GM12873 (cell line): Measurements from ENCODE around the gene NR5A1.

Experiments used
- CTCF ChIP-seq: IDR thresholded peaks from 2 replicates; pipeline ENCODE4 v1.5.1; 2012; ENCODE audit warnings: low read depth, mild to moderate bottlenecking, moderate library complexity, low read length, control low read depth; ENCODE audit not compliant: insufficient read depth; ENCODE audit errors: missing control alignments

Gene NR5A1

DNA sequence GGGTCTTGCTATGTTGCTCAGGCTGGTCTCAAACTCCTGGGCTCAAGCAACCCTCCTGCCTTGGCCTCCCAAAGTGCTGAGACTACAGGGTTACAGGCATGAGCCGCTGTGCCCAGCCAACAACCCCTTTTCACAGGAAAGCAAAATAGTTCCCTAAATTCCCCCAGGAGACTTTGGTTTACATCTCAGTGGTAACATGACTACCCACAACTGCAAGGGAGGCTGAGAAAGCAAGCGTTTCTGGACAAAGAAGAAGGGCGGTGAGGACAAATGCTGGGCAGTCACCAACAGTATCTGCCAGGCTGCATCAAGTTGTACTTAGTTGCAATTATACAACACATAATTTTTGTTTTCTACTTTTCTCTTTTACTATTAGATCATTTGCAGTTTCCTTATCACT is 64.4 kb downstream of the NR5A1 start:
- TF ChIP-seq CTCF: no peak

DNA sequence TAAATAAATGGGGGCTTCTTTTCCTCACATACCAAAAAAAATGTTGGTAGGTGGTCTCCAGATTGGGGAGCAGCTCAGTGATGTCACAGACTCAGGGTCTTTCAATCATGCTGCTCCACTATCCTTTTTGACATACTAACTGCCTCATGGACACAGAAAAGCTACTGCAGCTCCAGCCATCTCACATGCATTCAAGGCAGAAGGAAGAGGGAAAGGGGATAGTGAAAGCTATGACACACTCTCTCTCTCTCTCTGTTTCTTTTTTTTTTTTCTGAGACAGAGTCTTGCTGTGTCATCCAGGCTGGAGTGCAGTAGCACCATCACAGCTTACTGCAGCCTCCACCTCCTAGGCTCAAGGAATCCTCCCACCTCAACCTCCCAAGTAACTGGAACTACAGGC is 64.8 kb downstream of the NR5A1 start:
- TF ChIP-seq CTCF: no peak

DNA sequence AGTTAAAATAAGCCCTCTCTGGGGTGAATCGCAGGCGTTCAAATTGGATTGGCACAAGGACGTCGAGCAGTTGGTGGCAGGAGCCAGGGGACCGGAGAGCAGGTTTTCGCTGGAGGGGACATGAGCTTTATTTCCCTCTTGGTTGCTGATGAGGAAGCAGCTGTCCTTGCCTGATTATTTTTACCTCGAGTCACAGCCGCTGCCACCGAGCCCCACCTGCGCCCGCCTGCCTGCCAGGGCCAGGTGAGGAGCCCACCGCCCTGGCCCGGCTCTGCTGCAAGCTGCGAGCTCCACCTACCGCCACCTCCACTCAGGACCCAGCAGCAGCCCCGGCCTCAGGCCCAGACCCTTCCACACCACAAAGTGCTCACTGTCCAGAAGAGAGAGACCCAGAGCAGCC is 65.9 kb downstream of the NR5A1 start:
- no peak for TF ChIP-seq CTCF

DNA sequence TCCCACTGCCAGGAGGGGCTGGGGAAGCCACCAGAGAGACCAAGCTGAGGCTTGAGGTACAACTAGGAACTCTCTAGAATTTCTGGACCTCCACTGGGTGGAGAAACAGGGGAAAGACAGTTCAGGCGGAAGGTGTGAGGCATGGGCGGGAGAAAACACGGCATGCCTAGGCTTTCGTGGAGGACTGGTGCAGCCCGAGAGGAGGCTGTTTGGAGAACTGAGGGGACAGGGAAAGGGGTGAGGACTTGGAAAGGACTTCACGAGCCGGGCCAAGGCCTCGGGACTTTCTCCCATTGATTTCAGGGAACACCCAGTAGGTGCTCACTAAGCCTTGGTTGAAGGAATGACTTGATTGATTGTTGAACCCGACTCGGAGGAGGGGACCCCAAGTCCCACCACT is 66.4 kb downstream of the NR5A1 start:
- TF ChIP-seq CTCF: no peak

DNA sequence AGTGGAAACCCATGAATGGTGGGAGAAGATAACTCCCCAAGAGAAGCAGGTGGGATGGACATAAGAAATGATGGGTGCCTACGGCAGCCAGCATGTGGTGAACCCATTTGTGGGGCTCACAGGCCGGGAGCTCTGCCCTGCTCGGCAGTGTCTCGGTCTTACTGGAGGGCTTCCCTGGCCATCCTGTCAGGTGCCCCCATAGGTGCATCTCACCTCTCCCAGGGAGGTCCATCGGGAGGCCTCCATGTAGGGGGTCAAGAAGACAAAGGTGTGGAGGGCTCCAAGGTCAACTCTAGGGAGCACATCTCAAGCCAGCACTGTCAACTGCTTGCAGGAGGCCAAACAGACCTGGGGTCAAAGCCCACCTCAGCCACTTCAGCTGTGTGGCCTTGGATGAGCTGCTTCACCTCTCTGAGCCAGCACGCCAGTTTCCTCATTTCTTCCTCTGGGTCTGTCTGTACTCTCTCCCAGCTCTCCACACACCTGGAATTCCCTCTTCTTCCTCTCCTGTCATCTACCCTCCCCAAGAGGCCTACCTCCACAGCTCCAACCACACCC is 67.4 kb downstream of the NR5A1 start:
- TF ChIP-seq CTCF: no peak

DNA sequence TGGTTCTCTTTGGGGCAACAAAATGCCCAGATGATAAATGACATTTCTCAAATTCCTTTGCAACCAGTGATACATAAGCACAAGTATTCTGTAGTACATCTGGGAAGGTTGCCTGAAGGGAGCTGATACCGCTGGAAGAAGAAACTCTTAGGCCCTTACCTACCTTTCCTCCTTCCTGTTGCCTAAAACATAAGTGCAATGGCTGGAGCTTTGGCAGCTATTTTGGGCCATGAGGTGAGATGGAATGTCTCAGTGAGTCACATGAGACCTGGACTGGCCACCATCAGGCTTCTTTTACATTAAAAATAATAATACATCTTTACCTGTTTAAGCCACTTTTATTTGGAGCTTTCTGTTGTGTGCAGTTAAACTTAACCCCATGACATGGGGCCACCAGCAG is 68.1 kb downstream of the NR5A1 start:
- TF ChIP-seq CTCF: no peak

- TF ChIP-seq CTCF: no peak
Measured at GRCh38 chr9:124438091-124438490, 69.1 kb downstream of the NR5A1 start.
